Mesendoderm (in vitro differentiated cells): ENCODE measurements around the gene MAML1.

Experiments
- DNase-seq: peaks from one replicate; pipeline ENCODE4 v3.0.0; 2013
- H2AK5ac ChIP-seq: 2 replicates; pipeline ENCODE4 v1.6.1; 2013; ENCODE audit warnings: low read length, inconsistent platforms
- H2BK120ac ChIP-seq: 2 replicates; pipeline ENCODE4 v1.6.1; 2013; ENCODE audit warnings: low read depth, mild to moderate bottlenecking, low read length, moderate library complexity, mixed read lengths
- H2BK15ac ChIP-seq: replicated peaks from 2 replicates; pipeline ENCODE4 v1.6.1; 2013; ENCODE audit warnings: low read depth, mild to moderate bottlenecking, moderate library complexity
- H2BK5ac ChIP-seq: 2 replicates; pipeline ENCODE4 v1.6.1; 2013; ENCODE audit warnings: low read length, inconsistent platforms
- H3K18ac ChIP-seq: 2 replicates; pipeline ENCODE4 v1.6.1; 2013; ENCODE audit warnings: mild to moderate bottlenecking, low read length, mixed read lengths
- H3K23ac ChIP-seq: one replicate; pipeline ENCODE4 v1.6.1; 2013; ENCODE audit warnings: low read length
- H3K27ac ChIP-seq: 2 replicates; pipeline ENCODE4 v1.5.1; 2013; ENCODE audit warnings: low read depth, mild to moderate bottlenecking, inconsistent platforms, low read length, moderate library complexity
- H3K27me3 ChIP-seq: 2 replicates; pipeline ENCODE4 v1.6.1; 2013; ENCODE audit warnings: low read length, control low read depth, mild to moderate bottlenecking, inconsistent platforms; ENCODE audit not compliant: insufficient read depth, poor library complexity
- H3K36me3 ChIP-seq: 2 replicates; pipeline ENCODE4 v1.6.1; 2013; ENCODE audit warnings: low read length, inconsistent platforms; ENCODE audit not compliant: control insufficient read depth, insufficient read depth
- H3K4ac ChIP-seq: one replicate; pipeline ENCODE4 v1.6.1; 2013; ENCODE audit warnings: low read depth, mild to moderate bottlenecking, low read length, moderate library complexity
- H3K4me1 ChIP-seq: 2 replicates; pipeline ENCODE4 v1.6.1; 2013; ENCODE audit warnings: low read depth, low read length, inconsistent platforms; ENCODE audit not compliant: control insufficient read depth
- H3K4me2 ChIP-seq: 2 replicates; pipeline ENCODE4 v1.6.1; 2013; ENCODE audit warnings: low read length
- H3K4me3 ChIP-seq: 2 replicates; pipeline ENCODE4 v1.5.1; 2013; ENCODE audit warnings: mild to moderate bottlenecking, low read length
- H3K56ac ChIP-seq: one replicate; pipeline ENCODE4 v1.6.1; 2013; ENCODE audit warnings: low read length
- H3K79me1 ChIP-seq: 2 replicates; pipeline ENCODE4 v1.6.1; 2013; ENCODE audit warnings: low read length, inconsistent platforms
- H3K79me2 ChIP-seq: 2 replicates; pipeline ENCODE4 v1.6.1; 2013; ENCODE audit warnings: mild to moderate bottlenecking, low read length; ENCODE audit not compliant: control insufficient read depth, insufficient read depth
- H3K9ac ChIP-seq: 2 replicates; pipeline ENCODE4 v1.6.1; 2013; ENCODE audit warnings: low read length, inconsistent platforms
- H4K5ac ChIP-seq: one replicate; pipeline ENCODE4 v1.6.1; 2013; ENCODE audit warnings: low read length
- H4K8ac ChIP-seq: one replicate; pipeline ENCODE4 v1.6.1; 2013; ENCODE audit warnings: low read depth, mild to moderate bottlenecking, control low read depth, low read length, moderate library complexity
- WGBS: extraction: QIAGEN DNeasy Blood & Tissue Kit; methylation state at CpG from one replicate; pipeline ENCODE4 v1.1.7; 2013; ENCODE audit warnings: low lambda C conversion rate, missing lambda C conversion rate; ENCODE audit not compliant: insufficient coverage; ENCODE audit errors: extremely low coverage; 5-methylcytosine and 5-hydroxymethylcytosine counted together

MAML1 gene

GRCh38 chr5:179730852-179731251 lies 1.8 kb upstream of the MAML1 start:
- Histone ChIP-seq H3K36me3 (peaks cover 13% of the 10 kb centered on the region), H3K23ac (no peak overlapping the region), H3K4me2 (no peak overlapping the region), H3K79me1 (peaks cover 2% of the 10 kb centered on the region), H3K4me3 (no peak overlapping the region), H2BK15ac (no peak overlapping the region), H4K8ac (no peak overlapping the region), H2BK120ac (no peak overlapping the region), H3K27me3 (no peaks in the 10 kb centered on the region), H4K5ac (no peak overlapping the region), H2AK5ac (no peak overlapping the region), H3K79me2 (peaks cover 28% of the 10 kb centered on the region), H3K9ac (no peak overlapping the region), H3K56ac (no peak overlapping the region), H2BK5ac (no peak overlapping the region), H3K4ac (no peak overlapping the region), H3K18ac (no peak overlapping the region), H3K27ac (no peak overlapping the region), H3K4me1 (peaks cover 3% of the 10 kb centered on the region)
- WGBS: no CpG with 5 or more reads among the region's 3 CpGs
- no peak for DNase-seq

GRCh38 chr5:179731791-179732411 lies 721 bp upstream of the MAML1 start:
- Histone ChIP-seq H3K4me2 (peak overlapping the region; percentile 1), H3K4ac (no peak overlapping the region), H3K27ac (peak overlapping the region; percentile 53), H3K18ac (no peak overlapping the region), H4K8ac (no peak overlapping the region), H3K56ac (peak overlapping the region; percentile 1), H3K27me3 (no peaks in the 10 kb centered on the region), H3K4me1 (peaks cover 3% of the 10 kb centered on the region), H2BK15ac (no peak overlapping the region), H2BK5ac (no peak overlapping the region), H2BK120ac (no peak overlapping the region), H3K36me3 (peaks cover 12% of the 10 kb centered on the region), H2AK5ac (no peak overlapping the region), H3K79me1 (peaks cover 3% of the 10 kb centered on the region), H4K5ac (no peak overlapping the region), H3K79me2 (peaks cover 37% of the 10 kb centered on the region), H3K4me3 (no peak overlapping the region), H3K23ac (no peak overlapping the region), H3K9ac (peak overlapping the region; percentile 21)
- no CpG with 5 or more reads among the region's 24 CpGs for WGBS
- no peak for DNase-seq

GRCh38 chr5:179732918-179733771 lies 523 bp downstream of the MAML1 start:
- Histone ChIP-seq H3K23ac (peak overlapping the region; percentile 75), H4K8ac (no peak overlapping the region), H3K79me2 (peaks cover 48% of the 10 kb centered on the region), H2BK15ac (no peak overlapping the region), H3K36me3 (peaks cover 5% of the 10 kb centered on the region), H3K4me3 (peak overlapping the region; percentile 95), H4K5ac (no peak overlapping the region), H2BK120ac (no peak overlapping the region), H3K18ac (peak overlapping the region; percentile 86), H3K27me3 (no peaks in the 10 kb centered on the region), H3K9ac (peak overlapping the region; percentile 99), H3K79me1 (peaks cover 5% of the 10 kb centered on the region), H2AK5ac (no peak overlapping the region), H2BK5ac (peak overlapping the region; percentile 81), H3K27ac (peak overlapping the region; percentile 91), H3K4me1 (peaks cover 3% of the 10 kb centered on the region), H3K4me2 (peak overlapping the region; percentile 55), H3K4ac (peak overlapping the region; percentile 60), H3K56ac (peak overlapping the region; percentile 98)
- DNase-seq: peak; percentile 71
- WGBS: no CpG with 5 or more reads among the region's 101 CpGs

- no peaks in the 10 kb centered on the region for H3K27me3 ChIP-seq
- H4K5ac ChIP-seq: no peak overlapping the region
- no peak overlapping the region for H2AK5ac ChIP-seq
- no peak overlapping the region for H3K27ac ChIP-seq
- H3K23ac ChIP-seq: no peak overlapping the region
- no peak overlapping the region for H3K4ac ChIP-seq
- H3K9ac ChIP-seq: peak overlapping the region; percentile 99
- DNase-seq: no peak
- H3K79me1 ChIP-seq: peaks cover 5% of the 10 kb centered on the region
- H3K79me2 ChIP-seq: peaks cover 54% of the 10 kb centered on the region
- peak overlapping the region; percentile 98 for H3K56ac ChIP-seq
- H3K4me2 ChIP-seq: peak overlapping the region; percentile 55
- H2BK15ac ChIP-seq: no peak overlapping the region
- H4K8ac ChIP-seq: no peak overlapping the region
- H2BK120ac ChIP-seq: no peak overlapping the region
- H3K4me1 ChIP-seq: peaks cover 3% of the 10 kb centered on the region
- peak overlapping the region; percentile 95 for H3K4me3 ChIP-seq
- H3K18ac ChIP-seq: peak overlapping the region; percentile 86
- no peak overlapping the region for H2BK5ac ChIP-seq
- no CpG with 5 or more reads among the region's 2 CpGs for WGBS
- peaks cover 5% of the 10 kb centered on the region for H3K36me3 ChIP-seq
Measured at GRCh38 chr5:179733772-179734126, 1.1 kb downstream of the MAML1 start.

GRCh38 chr5:179734536-179735164 lies 2.0 kb downstream of the MAML1 start:
- Histone ChIP-seq H3K4me3 (no peak overlapping the region), H2BK5ac (no peak overlapping the region), H3K9ac (peak overlapping the region; percentile 99), H3K79me1 (peaks cover 7% of the 10 kb centered on the region), H3K4me1 (peaks cover 3% of the 10 kb centered on the region), H3K23ac (no peak overlapping the region), H3K27me3 (no peaks in the 10 kb centered on the region), H3K56ac (peak overlapping the region; percentile 65), H3K18ac (no peak overlapping the region), H2AK5ac (no peak overlapping the region), H4K5ac (no peak overlapping the region), H2BK120ac (no peak overlapping the region), H3K4me2 (peak overlapping the region; percentile 88), H3K27ac (no peak overlapping the region), H3K36me3 (peaks cover 3% of the 10 kb centered on the region), H3K4ac (no peak overlapping the region), H3K79me2 (peaks cover 62% of the 10 kb centered on the region), H4K8ac (no peak overlapping the region), H2BK15ac (no peak overlapping the region)
- no peak for DNase-seq
- WGBS: no CpG with 5 or more reads among the region's 12 CpGs
